ENCODE results near the gene GOLGA2. TPM values are rescaled to one million over a fixed set of nuclear protein-coding genes. Genes with fewer than 3 reads are reported as not detected.

The GOLGA2 gene
- total and polyA plus RNA-seq, 2 donors (not counting 1 experiment from before 2014, with no cell fraction given), result 23.2 to 87.3 TPM

GRCh38 chr9:128253140-128253990 lies 22.4 kb downstream of the GOLGA2 start:
- H3K4me3 Mint-ChIP-seq, result peak overlapping the region; percentile 3
- H3K9me3 Mint-ChIP-seq (ENCODE audit: insufficient read depth), result no peaks in the 10 kb centered on the region
- no peaks in the 10 kb centered on the region for H3K9me3 ChIP-seq (ENCODE audit: control extremely low read depth in 1 of 3, control insufficient read depth in 2 of 3, insufficient read depth in 1 of 3, low read length in 2 of 3)
- H3K36me3 ChIP-seq (replicated peaks in 1 of 2; ENCODE audit: control extremely low read depth in 1 of 2, control insufficient read depth in 1 of 2, extremely low read depth in 1 of 2, insufficient read depth in 2 of 2, low read length in 1 of 2), result peaks cover 3 to 7% of the 10 kb centered on the region in 2 experiments
- 74% methylated on average over 31 of the region's 31 CpGs for WGBS (ENCODE audit: insufficient coverage)
- H4K20me1 ChIP-seq (ENCODE audit: control insufficient read depth, insufficient read depth, low read length, poor library complexity, severe bottlenecking), result no peaks in the 10 kb centered on the region
- POLR2A ChIA-PET, result no interaction called here
- intact Hi-C loops (cut with micrococcal nuclease), result loop anchor here (5.0 kb wide), 2 partner anchors 89 to 629 kb away; partner anchors contain the start of genes KYAT1, LRRC8A and SLC27A4
- ATAC-seq (ENCODE audit: low read depth), result no peak
- peaks cover 0 to 4% (median 0%) of the 10 kb centered on the region in 4 experiments for H3K27me3 ChIP-seq (replicated peaks in 1 of 4; ENCODE audit: control extremely low read depth in 1 of 4, control insufficient read depth in 3 of 4, insufficient read depth in 4 of 4, low read length in 3 of 4)
- no peak overlapping the region for H3K4me3 ChIP-seq (ENCODE audit: control extremely low read depth in 1 of 5, extremely low read depth in 1 of 5, insufficient read depth in 1 of 5, low read depth in 2 of 5, low read length in 4 of 5)
- TF ChIP-seq EZH2 (IDR thresholded peaks at IDR 0.05; ENCODE audit: borderline replicate concordance, insufficient read depth, low read depth, low read length, poor library complexity, severe bottlenecking), result no peak
- TF ChIP-seq CTCF (IDR thresholded peaks at IDR 0.05), result no peak
- H2AFZ ChIP-seq (ENCODE audit: insufficient read depth, low read depth, low read length, poor library complexity, severe bottlenecking), result no peak overlapping the region
- no peak overlapping the region for H3K9ac ChIP-seq (ENCODE audit: low read length)
- peaks cover 30% of the 10 kb centered on the region for H3K4me1 Mint-ChIP-seq
- DNase-seq, result peak; percentile 62
- H3K4me2 ChIP-seq (replicated peaks; ENCODE audit: low read depth, low read length, poor library complexity, severe bottlenecking), result no peak overlapping the region
- H3K27ac ChIP-seq (ENCODE audit: low read length in 2 of 2), result no peak overlapping the region
- CTCF ChIA-PET, result interaction anchor here (0.8 to 2.5 kb wide), 2 partner anchors 20 to 279 kb away, joined by 3 to 14 read pairs; no protein-coding TSS in a partner anchor
- peaks cover 10 to 26% of the 10 kb centered on the region in 2 donors for H3K4me1 ChIP-seq (ENCODE audit: control insufficient read depth in 2 of 2, insufficient read depth in 2 of 2, low read length in 2 of 2)
- no peaks in the 10 kb centered on the region for H3K79me2 ChIP-seq (ENCODE audit: control insufficient read depth, insufficient read depth, low read length)
- no peak overlapping the region for H3K27ac Mint-ChIP-seq
- H3K27me3 Mint-ChIP-seq, result peaks cover 13% of the 10 kb centered on the region
